Activated naive CD8-positive, alpha-beta T cell treated with anti-CD3 and anti-CD28 coated beads, Interleukin-2, amount 50 U/mL, for 24 hours (primary cell): Measurements from ENCODE around the gene KCNH3.
A peak's percentile ranks its signal among the peaks of the same experiment; 100 is the strongest.
"Not testable (repeated sequence)": the region's sequence is repeated elsewhere in the genome, so short reads cannot be mapped to it uniquely, and the experiment has no call there.

ENCODE experiments used
- ATAC-seq: fragments of 150-1000 bp; cut with Tn5 transposase; one replicate; pipeline ENCODE4 v1.10.0; 2021
- DNase-seq: peaks from one replicate; pipeline ENCODE4 v3.0.0; 2021
- H3K27ac Mint-ChIP-seq: one replicate; pipeline ENCODE4 v1.8.0; 2021; ENCODE audit warnings: mild to moderate bottlenecking, mixed read lengths
- H3K27me3 Mint-ChIP-seq: one replicate; pipeline ENCODE4 v1.8.0; 2021; ENCODE audit warnings: mixed read lengths
- H3K36me3 Mint-ChIP-seq: one replicate; pipeline ENCODE4 v1.8.0; 2021; ENCODE audit warnings: low read depth, mixed read lengths
- H3K4me1 Mint-ChIP-seq: one replicate; pipeline ENCODE4 v1.8.0; 2021; ENCODE audit warnings: mixed read lengths
- H3K4me3 Mint-ChIP-seq: one replicate; pipeline ENCODE4 v1.8.0; 2021; ENCODE audit warnings: mild to moderate bottlenecking, moderate library complexity, mixed read lengths
- H3K9me3 Mint-ChIP-seq: one replicate; pipeline ENCODE4 v1.8.0; 2021; ENCODE audit warnings: mixed read lengths

Gene KCNH3, protein sequence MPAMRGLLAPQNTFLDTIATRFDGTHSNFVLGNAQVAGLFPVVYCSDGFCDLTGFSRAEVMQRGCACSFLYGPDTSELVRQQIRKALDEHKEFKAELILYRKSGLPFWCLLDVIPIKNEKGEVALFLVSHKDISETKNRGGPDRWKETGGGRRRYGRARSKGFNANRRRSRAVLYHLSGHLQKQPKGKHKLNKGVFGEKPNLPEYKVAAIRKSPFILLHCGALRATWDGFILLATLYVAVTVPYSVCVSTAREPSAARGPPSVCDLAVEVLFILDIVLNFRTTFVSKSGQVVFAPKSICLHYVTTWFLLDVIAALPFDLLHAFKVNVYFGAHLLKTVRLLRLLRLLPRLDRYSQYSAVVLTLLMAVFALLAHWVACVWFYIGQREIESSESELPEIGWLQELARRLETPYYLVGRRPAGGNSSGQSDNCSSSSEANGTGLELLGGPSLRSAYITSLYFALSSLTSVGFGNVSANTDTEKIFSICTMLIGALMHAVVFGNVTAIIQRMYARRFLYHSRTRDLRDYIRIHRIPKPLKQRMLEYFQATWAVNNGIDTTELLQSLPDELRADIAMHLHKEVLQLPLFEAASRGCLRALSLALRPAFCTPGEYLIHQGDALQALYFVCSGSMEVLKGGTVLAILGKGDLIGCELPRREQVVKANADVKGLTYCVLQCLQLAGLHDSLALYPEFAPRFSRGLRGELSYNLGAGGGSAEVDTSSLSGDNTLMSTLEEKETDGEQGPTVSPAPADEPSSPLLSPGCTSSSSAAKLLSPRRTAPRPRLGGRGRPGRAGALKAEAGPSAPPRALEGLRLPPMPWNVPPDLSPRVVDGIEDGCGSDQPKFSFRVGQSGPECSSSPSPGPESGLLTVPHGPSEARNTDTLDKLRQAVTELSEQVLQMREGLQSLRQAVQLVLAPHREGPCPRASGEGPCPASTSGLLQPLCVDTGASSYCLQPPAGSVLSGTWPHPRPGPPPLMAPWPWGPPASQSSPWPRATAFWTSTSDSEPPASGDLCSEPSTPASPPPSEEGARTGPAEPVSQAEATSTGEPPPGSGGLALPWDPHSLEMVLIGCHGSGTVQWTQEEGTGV

GRCh38 chr12:49538510-49539403, at the start of gene KCNH3:
TSS of gene KCNH3 (plus strand) at chr12:49539030. CDS start at chr12:49539417, 387 bp downstream.
- Mint-ChIP-seq H3K4me3 (peak within 1 kb of the TSS; percentile 67), H3K27me3 (peaks cover 41% of the 10 kb centered on the region)

GRCh38 chr12:49489154-49489553, 49.7 kb upstream of the KCNH3 start:
- no peak for ATAC-seq
- no peak overlapping the region for H3K4me3 Mint-ChIP-seq

More at GRCh38 chr12:49538510-49539403, at the start of gene KCNH3:
- H3K9me3 Mint-ChIP-seq, result no peaks in the 10 kb centered on the region
- peaks cover 25% of the 10 kb centered on the region for H3K4me1 Mint-ChIP-seq
- peak; percentile 83 for DNase-seq
- H3K27ac Mint-ChIP-seq, result no peak within 1 kb of the TSS
- H3K36me3 Mint-ChIP-seq, result no peaks in the 10 kb centered on the region
- peak; percentile 80 for ATAC-seq

DNA sequence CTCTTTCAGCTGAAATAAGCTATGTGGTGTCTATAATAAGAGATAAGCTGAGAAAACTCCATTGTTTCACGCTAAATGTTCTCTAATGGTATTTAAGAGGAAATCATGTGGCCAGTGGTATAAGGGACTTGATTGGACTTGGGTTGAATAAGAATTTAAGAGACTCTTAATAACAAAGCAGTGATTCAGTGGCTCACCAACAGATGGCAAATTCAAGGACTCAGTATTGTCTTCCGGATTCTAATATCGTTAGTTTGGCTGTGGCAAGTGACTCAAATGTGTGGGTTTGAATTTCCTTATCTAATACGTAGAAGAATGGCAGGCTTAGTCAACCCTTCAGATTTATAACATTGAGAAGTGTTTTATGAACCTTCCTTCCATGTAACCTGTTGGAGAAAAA, 49.1 kb upstream of the KCNH3 start:
- H3K4me1 Mint-ChIP-seq, result no peaks in the 10 kb centered on the region
- H3K9me3 Mint-ChIP-seq, result no peaks in the 10 kb centered on the region
- no peak for DNase-seq
- peaks cover under 1% of the 10 kb centered on the region for H3K36me3 Mint-ChIP-seq
- H3K27ac Mint-ChIP-seq, result no peak overlapping the region
- no peaks in the 10 kb centered on the region for H3K27me3 Mint-ChIP-seq
- no peak overlapping the region for H3K4me3 Mint-ChIP-seq
- no peak for ATAC-seq

More at GRCh38 chr12:49489154-49489553, 49.7 kb upstream of the KCNH3 start:
- no peaks in the 10 kb centered on the region for H3K36me3 Mint-ChIP-seq
- H3K9me3 Mint-ChIP-seq, result no peaks in the 10 kb centered on the region
- H3K4me1 Mint-ChIP-seq, result no peaks in the 10 kb centered on the region
- DNase-seq, result no peak
- H3K27me3 Mint-ChIP-seq, result no peaks in the 10 kb centered on the region
- H3K27ac Mint-ChIP-seq, result no peak overlapping the region

DNA sequence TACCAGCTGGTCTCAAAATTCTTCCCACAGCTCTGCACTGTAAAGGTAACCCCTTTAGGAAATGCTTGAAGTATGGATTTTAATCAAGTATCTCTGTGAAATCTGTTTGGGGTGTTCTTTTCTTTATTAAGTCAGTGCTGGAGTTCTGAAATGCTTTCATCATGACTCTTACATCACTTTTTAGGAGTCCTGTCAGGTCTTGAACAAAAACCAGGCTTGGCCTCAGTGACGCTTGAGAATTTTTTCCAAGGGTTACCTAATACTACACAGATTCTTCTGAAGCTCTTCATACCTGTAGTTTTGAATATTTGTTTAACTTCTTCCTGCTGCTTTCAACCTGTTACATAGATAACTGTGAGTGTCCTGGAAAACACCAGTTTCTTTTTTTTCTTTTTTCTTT, 47.0 kb upstream of the KCNH3 start:
- Mint-ChIP-seq H3K27ac (no peak overlapping the region), H3K9me3 (no peaks in the 10 kb centered on the region), H3K27me3 (no peaks in the 10 kb centered on the region), H3K4me3 (no peak overlapping the region), H3K4me1 (no peaks in the 10 kb centered on the region), H3K36me3 (peaks cover 4% of the 10 kb centered on the region)
- DNase-seq (no peak), ATAC-seq (no peak)

- no peak overlapping the region for H3K4me3 Mint-ChIP-seq
- ATAC-seq, result no peak
- H3K27ac Mint-ChIP-seq, result no peak overlapping the region
- H3K36me3 Mint-ChIP-seq, result peaks cover 4% of the 10 kb centered on the region
- no peaks in the 10 kb centered on the region for H3K9me3 Mint-ChIP-seq
- H3K27me3 Mint-ChIP-seq, result no peaks in the 10 kb centered on the region
- H3K4me1 Mint-ChIP-seq, result no peaks in the 10 kb centered on the region
- DNase-seq, result no peak
These were observed 44.9 kb upstream of the KCNH3 start for GRCh38 chr12:49493900-49494299.

DNA sequence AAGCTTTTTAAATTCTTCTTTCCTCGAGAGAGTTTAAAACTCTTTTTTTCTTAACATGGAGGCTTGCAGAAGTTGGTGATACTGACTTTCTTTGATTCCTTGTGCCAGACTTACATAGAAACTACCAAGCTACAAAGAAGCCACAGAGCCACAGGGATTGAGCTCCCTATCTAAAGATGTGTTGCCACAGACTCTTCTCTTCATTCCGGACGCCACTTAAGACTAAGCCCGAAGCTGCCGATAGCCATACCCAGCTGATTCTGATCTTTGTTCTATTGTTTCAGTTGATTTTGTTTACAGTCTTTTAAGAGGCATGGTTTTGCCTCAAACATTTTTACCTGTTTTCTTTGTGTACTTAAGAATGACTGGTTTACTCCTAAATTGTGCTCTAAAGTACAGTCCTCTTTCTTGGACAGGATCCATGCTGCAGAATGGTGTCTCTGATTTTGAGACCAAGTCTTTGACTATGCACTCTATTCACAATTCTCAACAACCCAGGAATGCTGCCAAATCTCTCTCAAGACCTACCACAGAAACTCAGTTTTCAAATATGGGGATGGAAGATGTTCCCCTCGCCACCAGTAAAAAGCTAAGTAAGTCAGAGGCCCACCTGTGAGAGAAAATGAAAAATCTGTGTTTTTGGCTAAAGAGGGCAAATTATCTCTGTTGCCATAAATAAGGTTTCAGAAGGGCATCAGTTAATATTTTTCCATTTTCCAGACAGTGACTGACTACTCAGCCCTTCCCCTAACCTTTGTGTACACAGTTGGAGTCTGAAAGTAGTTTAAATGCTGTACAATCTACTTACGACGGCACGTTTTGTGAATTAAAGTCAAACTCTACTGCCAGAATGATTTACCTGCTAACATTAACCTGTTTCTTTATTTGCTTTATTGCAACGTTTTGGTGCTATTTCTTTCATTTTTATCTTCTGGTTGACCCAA, 42.1 kb upstream of the KCNH3 start:
- H3K4me1 Mint-ChIP-seq, result peaks cover 4% of the 10 kb centered on the region
- no peak for ATAC-seq
- H3K36me3 Mint-ChIP-seq, result peaks cover 7% of the 10 kb centered on the region
- H3K4me3 Mint-ChIP-seq, result no peak overlapping the region
- DNase-seq, result no peak
- H3K27ac Mint-ChIP-seq, result no peak overlapping the region
- H3K9me3 Mint-ChIP-seq, result no peaks in the 10 kb centered on the region
- H3K27me3 Mint-ChIP-seq, result no peaks in the 10 kb centered on the region

DNA sequence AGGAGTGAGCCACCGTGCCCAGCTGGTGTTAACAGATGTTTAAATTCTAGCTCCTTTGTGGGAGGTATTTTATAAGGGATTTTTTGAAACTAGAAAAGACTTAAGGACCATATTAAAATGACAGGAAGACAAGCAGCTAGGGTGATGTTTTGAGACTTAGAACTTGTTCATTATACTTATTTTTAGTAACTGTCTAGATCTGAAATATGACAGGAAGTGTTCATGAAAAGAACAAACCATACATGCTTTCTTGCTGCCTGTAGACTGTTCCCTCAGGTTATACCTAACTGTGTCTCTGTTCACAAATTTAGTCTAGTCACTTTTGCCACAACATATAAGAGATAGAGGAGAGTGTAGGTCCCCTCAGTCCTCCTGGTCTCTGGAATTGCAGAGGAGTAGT, 36.9 kb upstream of the KCNH3 start:
- no peak overlapping the region for H3K27ac Mint-ChIP-seq
- H3K27me3 Mint-ChIP-seq, result no peaks in the 10 kb centered on the region
- H3K36me3 Mint-ChIP-seq, result peaks cover 5% of the 10 kb centered on the region
- ATAC-seq (no peak), DNase-seq (no peak)
- H3K4me3 Mint-ChIP-seq, result no peak overlapping the region
- H3K9me3 Mint-ChIP-seq, result no peaks in the 10 kb centered on the region
- peaks cover 8% of the 10 kb centered on the region for H3K4me1 Mint-ChIP-seq

GRCh38 chr12:49502590-49502989, 36.2 kb upstream of the KCNH3 start:
- Mint-ChIP-seq H3K36me3 (peaks cover 5% of the 10 kb centered on the region), H3K4me3 (no peak overlapping the region), H3K9me3 (no peaks in the 10 kb centered on the region), H3K27me3 (no peaks in the 10 kb centered on the region), H3K27ac (no peak overlapping the region), H3K4me1 (peaks cover 8% of the 10 kb centered on the region)
- no peak for DNase-seq
- ATAC-seq, result no peak

- Mint-ChIP-seq H3K36me3 (peaks cover 5% of the 10 kb centered on the region), H3K27ac (no peak overlapping the region), H3K4me1 (peaks cover 8% of the 10 kb centered on the region), H3K9me3 (no peaks in the 10 kb centered on the region), H3K27me3 (no peaks in the 10 kb centered on the region), H3K4me3 (no peak overlapping the region)
- ATAC-seq, result no peak
- no peak for DNase-seq
These were observed 35.1 kb upstream of the KCNH3 start for GRCh38 chr12:49503674-49504180.

DNA sequence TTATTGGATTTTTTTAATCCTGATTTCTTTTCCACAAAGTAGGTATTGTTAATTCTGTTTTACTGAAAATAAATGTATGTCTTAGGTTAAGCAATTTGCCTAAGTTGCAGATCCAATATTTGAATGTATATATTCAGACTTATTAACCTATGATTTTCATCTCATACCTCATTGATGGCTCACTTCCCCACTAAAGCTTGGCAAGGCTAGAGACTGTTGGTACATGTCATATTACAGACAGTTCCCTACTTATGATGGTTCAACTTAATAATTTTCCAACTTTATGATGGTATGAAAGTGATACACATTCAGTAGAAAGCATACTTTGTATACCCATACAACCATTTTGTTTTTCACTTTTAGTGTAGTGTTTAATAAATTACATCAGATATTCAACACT, 33.2 kb upstream of the KCNH3 start:
- DNase-seq (no peak), ATAC-seq (no peak)
- no peak overlapping the region for H3K27ac Mint-ChIP-seq
- H3K27me3 Mint-ChIP-seq, result no peaks in the 10 kb centered on the region
- H3K36me3 Mint-ChIP-seq, result peaks cover 2% of the 10 kb centered on the region
- H3K4me1 Mint-ChIP-seq, result peaks cover 8% of the 10 kb centered on the region
- H3K9me3 Mint-ChIP-seq, result no peaks in the 10 kb centered on the region
- H3K4me3 Mint-ChIP-seq, result no peak overlapping the region

- Mint-ChIP-seq H3K4me1 (no peaks in the 10 kb centered on the region), H3K4me3 (no peak overlapping the region), H3K36me3 (peaks cover 2% of the 10 kb centered on the region), H3K9me3 (no peaks in the 10 kb centered on the region), H3K27me3 (no peaks in the 10 kb centered on the region), H3K27ac (no peak overlapping the region)
- DNase-seq, result no peak
- ATAC-seq, result no peak
These were observed 31.7 kb upstream of the KCNH3 start for GRCh38 chr12:49507139-49507538.

GRCh38 chr12:49509681-49510080, 29.1 kb upstream of the KCNH3 start:
- ATAC-seq, DNase-seq, H3K27me3 Mint-ChIP-seq, H3K27ac Mint-ChIP-seq, H3K4me3 Mint-ChIP-seq, H3K36me3 Mint-ChIP-seq, H3K4me1 Mint-ChIP-seq, H3K9me3 Mint-ChIP-seq: not testable (repeated sequence)

DNA sequence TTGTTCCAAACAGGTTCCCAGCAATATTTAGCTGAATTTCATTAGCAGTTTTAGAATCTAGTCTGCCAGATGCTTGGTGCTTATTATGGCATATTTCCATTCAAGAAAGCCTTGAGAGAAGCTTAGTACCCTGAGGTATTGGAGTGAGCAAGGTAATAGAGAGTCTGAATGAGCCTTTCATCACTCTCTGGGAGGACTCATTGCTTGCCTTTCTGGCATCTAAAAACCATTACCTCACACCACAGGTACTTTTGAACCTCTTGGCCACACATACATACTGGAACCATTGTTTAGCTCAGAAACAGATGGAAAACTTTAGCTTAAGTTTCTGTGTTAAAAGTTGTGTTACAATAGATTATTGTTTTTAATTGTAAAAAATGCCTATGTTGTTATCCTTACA, 27.4 kb upstream of the KCNH3 start:
- DNase-seq (no peak), ATAC-seq (no peak)
- peaks cover 1% of the 10 kb centered on the region for H3K36me3 Mint-ChIP-seq
- H3K4me3 Mint-ChIP-seq, result no peak overlapping the region
- H3K27me3 Mint-ChIP-seq, result no peaks in the 10 kb centered on the region
- H3K9me3 Mint-ChIP-seq, result no peaks in the 10 kb centered on the region
- peaks cover 2% of the 10 kb centered on the region for H3K4me1 Mint-ChIP-seq
- no peak overlapping the region for H3K27ac Mint-ChIP-seq
